ENCODE results near the gene CEP135.
"Not testable (repeated sequence)": the region's sequence is repeated elsewhere in the genome, so short reads cannot be mapped to it uniquely, and the experiment has no call there.

Gene CEP135

DNA sequence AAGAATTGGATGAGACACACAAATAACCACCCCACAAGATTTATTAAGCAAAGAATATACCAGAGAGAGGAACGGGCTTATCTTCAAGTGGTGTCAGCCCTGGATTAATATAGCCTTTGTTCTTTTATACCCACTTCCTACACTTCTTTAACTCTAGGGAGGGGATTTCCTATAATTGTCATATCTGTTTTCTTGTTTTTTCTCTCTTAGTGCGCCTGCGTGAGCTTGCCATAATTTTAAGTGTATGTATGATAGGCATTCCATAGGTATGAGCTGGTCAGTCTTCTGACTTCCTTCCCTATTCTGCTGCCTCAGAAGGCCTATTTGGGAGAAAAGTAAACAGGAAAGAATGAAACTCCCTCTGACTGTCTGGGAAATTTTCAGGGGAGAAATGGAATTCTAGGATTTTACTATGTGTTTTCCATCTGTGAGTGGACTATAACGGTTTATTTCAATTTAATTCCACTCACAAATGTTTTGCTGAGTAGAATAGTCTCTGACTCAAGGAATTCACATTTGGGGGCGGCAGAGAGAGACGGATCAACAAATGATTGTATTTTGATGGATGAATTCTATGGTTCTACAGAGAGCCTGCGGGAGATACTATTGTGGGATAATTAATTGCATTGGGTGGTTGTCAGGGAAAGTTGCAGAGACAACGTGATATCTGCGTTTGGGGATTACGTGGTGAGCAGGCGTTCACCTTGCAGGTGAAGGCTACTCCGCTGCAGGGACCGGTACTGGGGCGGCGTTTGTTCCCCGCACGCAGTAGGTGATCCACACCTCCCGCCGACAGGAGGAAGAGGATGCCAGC is 626 bp upstream of the CEP135 start:
- DNase-seq, result no peak

DNA sequence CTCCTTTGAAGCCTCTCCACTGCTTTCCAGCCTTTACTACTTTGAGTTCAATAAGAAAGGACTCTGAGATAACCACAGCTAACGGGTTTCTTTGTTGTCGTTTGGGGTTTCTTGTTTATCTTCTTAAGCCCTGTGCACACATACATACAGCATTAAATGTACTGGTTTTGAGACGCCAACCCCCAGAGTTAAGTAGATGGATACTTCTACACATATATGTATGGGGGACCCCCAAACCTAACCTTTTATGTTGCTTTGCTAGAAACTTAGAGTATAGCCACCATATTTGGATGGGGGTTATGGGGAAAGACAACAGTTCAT is 697 bp downstream of the CEP135 start:
- no peak for DNase-seq

- DNase-seq, result no peak
Observed at GRCh38 chr4:55951191-55951922, 2.6 kb downstream of the CEP135 start.

GRCh38 chr4:55955710-55956109 is 7.0 kb downstream of the CEP135 start:
- DNase-seq, result no peak

DNA sequence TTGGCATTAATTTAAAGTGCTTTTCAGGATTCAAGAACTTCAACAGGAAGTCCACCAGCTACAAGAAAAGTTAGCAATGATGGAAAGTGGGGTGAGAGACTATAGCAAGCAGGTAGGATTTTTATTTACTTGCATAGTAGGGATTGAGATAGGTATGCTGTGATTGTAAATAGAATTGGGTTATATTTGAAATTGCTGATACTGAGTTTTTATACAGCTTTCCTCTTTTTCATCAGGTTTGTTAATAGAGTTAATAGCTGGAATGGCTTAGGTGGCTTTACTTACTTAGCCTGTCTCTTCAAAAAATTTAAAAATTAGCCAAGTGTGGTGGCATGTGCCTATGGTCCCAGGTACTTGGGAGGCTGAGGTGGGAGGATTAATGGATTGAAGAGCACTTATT is 10.9 kb downstream of the CEP135 start:
- no peak for DNase-seq

DNA sequence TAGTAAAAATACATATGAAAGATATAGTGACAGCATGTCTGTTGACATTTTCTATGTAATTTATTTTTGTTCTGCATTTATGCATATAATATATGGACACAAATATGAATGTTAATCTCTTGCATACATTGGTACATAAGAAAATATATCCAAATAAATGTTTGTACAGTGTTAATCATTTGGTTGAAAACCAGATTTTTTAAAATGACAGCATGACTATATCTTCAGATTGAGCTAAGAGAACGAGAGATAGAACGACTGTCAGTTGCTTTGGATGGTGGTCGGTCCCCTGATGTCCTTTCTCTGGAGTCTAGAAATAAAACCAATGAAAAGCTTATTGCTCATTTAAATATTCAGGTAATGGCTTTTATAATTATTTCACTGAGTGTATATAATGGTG is 15.3 kb downstream of the CEP135 start:
- DNase-seq, result no peak

DNA sequence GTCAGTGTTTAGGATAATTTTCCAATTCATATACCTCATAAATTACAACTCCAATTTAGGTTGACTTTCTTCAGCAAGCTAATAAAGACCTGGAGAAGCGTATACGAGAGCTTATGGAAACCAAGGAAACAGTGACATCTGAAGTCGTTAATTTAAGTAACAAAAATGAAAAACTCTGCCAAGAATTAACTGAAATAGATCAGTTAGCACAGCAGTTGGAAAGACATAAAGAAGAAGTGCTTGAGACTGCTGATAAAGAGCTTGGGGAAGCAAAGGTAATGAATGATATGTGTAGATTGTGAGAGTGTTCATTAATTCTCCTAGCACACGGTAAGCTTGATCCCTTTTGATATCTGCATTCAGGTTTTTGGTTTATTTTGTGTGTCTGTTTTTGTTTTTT is 16.8 kb downstream of the CEP135 start:
- no peak for DNase-seq

DNA sequence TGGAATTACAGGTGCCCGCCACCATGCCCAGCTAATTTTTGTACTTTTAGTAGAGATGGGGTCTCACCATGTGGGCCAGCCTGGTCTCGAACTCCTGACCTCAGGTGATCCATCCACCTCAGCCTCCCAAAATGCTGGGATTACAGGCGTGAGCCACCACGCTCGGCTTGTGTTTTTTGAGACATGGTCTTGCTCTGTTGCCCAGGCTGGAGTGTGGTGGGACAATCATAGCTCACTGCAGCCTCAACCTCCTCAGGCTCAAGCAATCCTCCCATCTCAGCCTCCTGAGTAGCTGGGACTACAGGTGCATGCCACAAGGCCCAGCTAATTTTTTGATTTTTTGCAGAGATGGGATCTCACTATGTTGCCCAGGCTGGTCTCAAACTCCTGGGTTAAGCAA is 17.6 kb downstream of the CEP135 start:
- DNase-seq, result not testable (repeated sequence)

DNA sequence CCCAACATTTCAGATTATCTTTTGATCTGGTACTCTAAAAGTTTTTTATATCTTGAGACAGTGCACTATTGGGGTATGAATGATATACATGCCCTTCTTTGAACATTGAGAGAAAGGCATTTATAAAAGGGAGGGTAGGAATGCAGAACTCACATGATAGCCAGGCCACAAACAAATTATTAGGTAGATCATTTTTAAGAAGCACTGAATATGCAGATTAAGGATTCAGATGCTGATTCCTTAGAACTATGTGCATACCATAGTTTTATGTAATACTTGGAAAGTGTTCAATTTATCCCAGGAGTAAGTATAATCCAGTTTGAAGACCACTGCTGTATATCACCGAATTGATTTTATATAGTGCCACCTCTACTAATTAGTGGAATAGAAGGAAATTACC is 18.6 kb downstream of the CEP135 start:
- DNase-seq, result no peak

DNA sequence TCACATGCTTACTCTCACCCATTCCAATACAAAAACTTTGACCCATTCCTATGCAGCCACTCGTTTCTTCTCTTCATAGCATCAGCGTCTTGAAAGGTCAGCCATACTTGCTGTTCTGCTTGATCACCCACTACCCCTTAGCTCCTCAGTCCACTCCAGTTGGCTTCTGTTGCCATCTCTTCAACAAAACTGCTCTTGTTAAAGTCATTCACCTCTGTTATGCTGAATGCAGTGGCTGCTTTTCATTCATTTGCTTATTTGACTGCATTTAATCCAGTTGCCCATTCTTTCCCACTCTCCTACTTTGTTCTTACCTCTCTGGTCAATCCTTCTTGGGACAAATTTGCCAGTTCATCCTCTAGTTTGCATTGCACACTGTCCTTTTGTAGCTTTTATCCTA is 24.9 kb downstream of the CEP135 start:
- no peak for DNase-seq

DNA sequence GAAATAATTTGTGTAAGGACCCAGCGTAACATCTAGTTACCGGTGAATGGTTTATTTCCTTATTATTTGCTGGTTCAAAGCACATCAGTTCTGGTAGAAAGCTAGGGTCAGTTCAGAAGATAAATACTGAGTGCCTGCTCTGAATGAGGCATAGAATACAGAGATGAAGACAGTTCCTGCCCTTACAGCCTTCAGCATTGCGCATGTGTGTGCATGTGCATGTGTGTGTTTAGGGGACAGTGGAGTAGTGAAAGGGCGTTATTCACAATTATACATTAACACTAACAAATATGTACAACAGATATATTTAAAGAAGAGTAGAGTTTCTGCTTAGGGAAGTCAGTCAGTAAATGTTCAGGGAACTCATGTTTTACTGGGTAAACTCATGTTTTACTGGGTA is 29.1 kb downstream of the CEP135 start:
- DNase-seq, result no peak

- DNase-seq, result no peak
Observed at GRCh38 chr4:55979562-55979961, 30.8 kb downstream of the CEP135 start.

DNA sequence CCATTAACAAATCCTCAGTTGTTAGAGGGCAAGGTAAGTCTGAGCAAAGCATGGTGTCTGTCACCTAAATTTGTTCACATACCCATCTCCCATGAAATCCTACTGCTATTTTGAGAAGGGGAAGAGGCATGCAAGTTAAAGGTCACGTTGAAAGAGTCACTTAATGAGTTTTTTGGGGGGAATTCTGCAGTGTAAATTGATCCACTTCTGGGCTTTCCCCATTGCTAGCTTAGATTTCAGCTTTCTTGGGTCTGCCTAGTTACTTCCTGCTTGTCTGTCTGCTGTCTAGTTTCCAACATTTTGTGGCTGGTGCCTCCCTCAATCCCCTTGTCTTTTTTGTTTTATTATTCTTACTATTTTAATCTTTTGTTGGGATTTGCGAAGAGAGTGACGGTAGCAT is 32.0 kb downstream of the CEP135 start:
- no peak for DNase-seq

- no peak for DNase-seq
Observed at GRCh38 chr4:55982976-55983375, 34.2 kb downstream of the CEP135 start.

DNA sequence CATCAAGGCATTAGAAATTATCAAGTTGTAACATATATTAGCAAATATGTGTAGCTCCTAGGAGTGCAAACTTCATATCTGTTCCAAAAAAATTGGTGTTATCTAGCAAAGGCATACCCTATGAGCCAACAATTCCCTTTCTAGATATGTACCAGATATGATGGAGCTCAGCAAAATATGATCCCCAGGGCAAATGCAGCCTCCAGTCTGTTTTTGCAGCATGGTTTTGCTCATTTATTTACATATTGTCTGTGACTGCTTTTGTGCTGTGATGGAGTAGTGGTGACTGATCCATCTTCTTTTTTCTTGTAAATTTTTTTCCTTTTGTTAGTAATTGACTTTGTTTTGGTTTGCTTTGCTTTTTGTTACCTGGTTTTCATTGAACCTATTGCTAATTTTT is 41.0 kb downstream of the CEP135 start:
- no peak for DNase-seq

GRCh38 chr4:55993994-55994663 is 45.4 kb downstream of the CEP135 start:
- DNase-seq, result no peak

GRCh38 chr4:55996646-55997045 is 47.9 kb downstream of the CEP135 start:
- DNase-seq, result no peak

DNA sequence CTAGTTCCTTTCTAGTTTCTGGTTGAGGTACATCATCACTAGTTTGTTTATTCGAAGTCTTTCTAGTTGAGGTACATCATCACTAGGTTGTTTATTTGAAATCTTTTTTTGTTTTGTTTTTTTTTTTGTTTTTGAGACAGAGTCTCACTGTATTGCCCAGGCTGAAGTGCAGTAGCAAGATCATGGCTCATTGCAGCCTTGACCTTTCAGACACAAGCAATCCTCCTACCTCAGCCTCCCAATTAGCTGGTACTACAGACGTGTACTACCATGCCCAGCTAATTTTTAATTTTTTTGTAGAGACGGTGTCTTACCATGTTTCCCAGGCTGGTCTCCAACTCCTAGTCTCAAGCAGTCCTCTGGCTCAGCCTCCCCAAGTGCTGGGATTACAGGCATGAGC is 54.9 kb downstream of the CEP135 start:
- DNase-seq, result no peak

DNA sequence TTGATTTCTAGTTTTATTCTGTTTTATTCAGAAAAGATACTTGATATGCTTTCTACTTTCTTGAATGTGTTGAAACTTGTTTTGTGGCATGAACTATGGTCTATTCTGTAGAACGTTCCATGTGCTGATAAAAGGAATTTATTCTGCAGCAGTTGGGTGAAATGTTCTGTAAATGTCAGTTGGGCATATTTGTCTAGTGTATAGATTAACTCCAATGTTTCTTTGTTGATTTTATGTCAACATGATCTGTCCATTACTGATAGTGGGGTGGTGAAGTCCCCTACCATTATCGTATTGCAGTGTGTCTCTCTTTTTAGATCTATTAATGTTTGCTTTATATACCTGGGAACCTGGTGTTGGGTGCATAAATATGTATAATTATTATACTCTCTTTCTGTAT is 55.5 kb downstream of the CEP135 start:
- no peak for DNase-seq

DNA sequence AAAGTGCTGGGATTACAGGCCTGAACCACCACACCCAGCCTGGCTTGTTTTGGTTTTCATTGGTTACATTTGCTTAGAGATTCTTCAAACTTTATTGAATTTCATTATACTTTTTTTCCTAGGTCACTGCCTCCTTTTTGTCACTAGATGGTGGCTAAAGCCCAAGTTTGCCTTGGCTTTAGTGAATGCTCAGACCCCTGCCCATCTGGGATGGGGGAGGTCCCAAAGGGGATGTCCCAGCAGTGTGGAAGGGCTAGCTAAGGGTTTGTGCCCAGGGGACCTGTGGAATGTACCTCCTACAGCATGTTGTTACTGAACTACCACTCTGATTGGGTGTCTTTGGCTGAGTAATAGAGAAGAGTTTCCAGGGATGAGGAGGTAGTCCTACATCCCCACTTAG is 58.4 kb downstream of the CEP135 start:
- no peak for DNase-seq

DNA sequence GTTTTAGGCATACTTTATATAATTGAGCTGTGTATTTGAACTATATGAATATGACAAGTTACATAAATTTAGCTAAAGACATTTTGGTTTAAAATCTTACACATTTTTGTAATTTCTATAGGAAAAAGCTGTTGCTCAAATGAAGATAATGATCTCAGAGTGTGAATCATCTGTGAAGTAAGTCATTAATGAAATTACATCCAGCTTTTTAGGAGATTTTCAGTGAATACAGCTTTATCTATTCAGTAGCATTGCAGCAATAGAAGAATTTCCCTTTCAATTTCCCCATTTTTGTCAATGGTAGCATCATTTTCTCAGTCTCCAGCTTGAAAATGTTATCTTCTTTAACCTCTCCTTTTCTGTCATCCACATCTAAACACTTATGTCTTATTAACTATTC is 59.5 kb downstream of the CEP135 start:
- DNase-seq, result no peak

- DNase-seq, result no peak
Observed at GRCh38 chr4:56026596-56026995, 77.9 kb downstream of the CEP135 start.

GRCh38 chr4:56028165-56028564 is 79.4 kb downstream of the CEP135 start:
- DNase-seq, result no peak

DNA sequence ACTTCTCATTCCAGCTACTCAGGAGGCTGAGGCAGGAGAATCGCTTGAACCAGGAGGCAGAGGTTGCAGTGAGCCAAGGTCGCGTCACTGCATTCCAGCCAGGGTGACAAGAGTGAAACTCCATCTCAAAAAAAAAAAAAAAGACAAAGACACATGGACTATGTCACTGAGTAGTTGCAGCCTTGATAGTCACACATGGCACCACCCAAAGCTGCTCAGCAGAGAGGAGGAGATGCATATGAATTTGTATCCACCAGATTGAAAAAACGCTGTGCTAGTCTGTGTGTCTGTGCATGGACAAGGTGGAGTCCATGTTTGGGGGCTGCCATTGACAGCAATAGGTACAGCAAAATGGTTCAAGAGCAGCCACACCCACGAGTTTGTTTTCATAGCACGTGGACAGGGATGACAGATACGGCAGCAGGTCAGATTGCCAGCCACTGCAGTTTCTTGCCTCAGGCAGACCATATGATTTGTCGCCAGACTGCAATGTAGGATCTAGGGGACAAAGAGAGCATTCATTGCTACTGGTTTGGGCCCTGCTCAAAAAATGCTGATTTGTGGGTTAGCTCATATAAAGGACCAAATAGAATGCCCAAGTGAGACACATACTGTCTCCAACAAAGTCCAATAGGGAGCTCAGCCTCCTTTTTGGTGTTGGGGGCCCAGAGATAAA is 89.9 kb downstream of the CEP135 start:
- no peak for DNase-seq
